Astrocyte of the spinal cord (primary cell): Measurements from ENCODE around the gene FGF7.

ENCODE experiments used
- DNase-seq: peaks from one replicate; pipeline ENCODE4 v3.0.0; 2011; ENCODE audit warnings: low read depth, low spot score
- H3K4me3 ChIP-seq: 2 replicates; pipeline ENCODE4 v1.5.1; 2011; ENCODE audit warnings: low read depth, mild to moderate bottlenecking, low read length, moderate library complexity
- in situ Hi-C: cut with HindIII; loops from 2 replicates; pipeline ENCODE4 v1.10.0; 2017; ENCODE audit warnings: low sequenced_read_pairs
- TF ChIP-seq, protein P1 (sequence below): IDR thresholded peaks from 2 replicates; pipeline ENCODE4 v1.5.1; 2012; ENCODE audit warnings: low read depth, mild to moderate bottlenecking, low read length, inconsistent platforms

FGF7 gene

DNA sequence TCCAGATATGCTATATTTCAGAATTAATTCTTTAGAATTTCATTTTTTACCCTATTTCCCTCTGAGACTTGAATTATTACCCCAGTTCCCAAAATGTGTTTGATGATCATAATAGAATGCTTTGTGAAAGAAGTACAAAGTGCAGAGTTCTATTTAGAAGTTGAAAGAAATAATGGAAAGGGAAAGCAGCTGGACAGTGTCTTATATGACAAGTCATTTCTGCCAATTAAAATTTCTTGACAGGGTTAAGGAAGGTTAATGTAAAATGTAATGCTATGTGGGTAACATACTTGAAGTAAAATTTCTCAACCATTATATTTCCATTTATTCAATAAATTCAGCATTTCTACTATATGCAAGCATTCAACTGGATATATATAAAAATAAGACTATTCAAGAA lies 33.1 kb downstream of the FGF7 start:
- in situ Hi-C loops, result no loop called here
- H3K4me3 ChIP-seq, result no peak overlapping the region
- TF ChIP-seq, protein P1, sequence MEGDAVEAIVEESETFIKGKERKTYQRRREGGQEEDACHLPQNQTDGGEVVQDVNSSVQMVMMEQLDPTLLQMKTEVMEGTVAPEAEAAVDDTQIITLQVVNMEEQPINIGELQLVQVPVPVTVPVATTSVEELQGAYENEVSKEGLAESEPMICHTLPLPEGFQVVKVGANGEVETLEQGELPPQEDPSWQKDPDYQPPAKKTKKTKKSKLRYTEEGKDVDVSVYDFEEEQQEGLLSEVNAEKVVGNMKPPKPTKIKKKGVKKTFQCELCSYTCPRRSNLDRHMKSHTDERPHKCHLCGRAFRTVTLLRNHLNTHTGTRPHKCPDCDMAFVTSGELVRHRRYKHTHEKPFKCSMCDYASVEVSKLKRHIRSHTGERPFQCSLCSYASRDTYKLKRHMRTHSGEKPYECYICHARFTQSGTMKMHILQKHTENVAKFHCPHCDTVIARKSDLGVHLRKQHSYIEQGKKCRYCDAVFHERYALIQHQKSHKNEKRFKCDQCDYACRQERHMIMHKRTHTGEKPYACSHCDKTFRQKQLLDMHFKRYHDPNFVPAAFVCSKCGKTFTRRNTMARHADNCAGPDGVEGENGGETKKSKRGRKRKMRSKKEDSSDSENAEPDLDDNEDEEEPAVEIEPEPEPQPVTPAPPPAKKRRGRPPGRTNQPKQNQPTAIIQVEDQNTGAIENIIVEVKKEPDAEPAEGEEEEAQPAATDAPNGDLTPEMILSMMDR, result no peak
- no peak for DNase-seq

DNA sequence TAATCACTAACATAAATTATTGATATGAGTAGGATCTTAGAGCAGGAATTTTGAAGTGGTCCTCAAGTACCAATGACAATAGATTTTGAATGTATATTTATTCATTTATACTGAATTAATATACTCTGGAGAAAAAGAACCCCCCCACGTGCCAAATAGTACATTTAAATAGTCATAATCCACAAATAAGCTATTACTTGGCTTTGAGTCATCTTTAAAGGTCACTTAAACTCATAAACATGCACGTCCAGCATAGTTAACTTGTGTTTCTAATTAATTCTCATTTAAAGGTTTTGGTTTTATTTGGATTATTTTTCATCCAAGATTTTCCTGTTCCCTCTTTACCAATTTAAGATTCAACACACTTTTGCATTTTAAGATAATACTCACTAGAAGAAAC lies 35.1 kb downstream of the FGF7 start:
- in situ Hi-C loops, result no loop called here
- TF ChIP-seq, protein P1, result no peak
- DNase-seq, result no peak
- no peak overlapping the region for H3K4me3 ChIP-seq

DNA sequence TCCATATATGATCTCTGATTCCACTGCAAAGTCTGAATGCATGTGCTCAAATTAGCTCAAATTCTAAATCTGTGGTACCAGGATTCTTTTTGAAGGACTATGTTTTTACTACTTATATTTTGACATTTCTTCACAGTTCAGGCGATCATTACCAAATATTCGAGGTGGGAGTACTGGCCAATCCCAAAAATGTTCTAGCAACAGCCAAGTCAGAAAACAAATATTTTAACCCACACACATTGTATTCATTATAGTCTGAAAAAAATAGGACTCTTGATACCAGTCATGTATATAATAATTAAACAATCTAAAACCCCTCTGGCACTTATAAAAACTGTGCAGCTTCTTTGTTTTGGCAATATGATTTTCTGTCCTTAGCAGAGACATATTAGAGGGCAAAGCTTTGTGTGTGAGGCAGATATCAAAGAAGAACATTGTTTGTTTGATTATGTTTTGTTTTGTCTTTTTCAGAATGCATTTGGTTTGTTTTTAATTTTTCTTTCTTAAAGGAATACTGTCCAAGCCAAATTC lies 37.4 kb downstream of the FGF7 start:
- in situ Hi-C loops, result no loop called here
- DNase-seq, result no peak
- H3K4me3 ChIP-seq, result no peak overlapping the region
- TF ChIP-seq, protein P1, result no peak

DNA sequence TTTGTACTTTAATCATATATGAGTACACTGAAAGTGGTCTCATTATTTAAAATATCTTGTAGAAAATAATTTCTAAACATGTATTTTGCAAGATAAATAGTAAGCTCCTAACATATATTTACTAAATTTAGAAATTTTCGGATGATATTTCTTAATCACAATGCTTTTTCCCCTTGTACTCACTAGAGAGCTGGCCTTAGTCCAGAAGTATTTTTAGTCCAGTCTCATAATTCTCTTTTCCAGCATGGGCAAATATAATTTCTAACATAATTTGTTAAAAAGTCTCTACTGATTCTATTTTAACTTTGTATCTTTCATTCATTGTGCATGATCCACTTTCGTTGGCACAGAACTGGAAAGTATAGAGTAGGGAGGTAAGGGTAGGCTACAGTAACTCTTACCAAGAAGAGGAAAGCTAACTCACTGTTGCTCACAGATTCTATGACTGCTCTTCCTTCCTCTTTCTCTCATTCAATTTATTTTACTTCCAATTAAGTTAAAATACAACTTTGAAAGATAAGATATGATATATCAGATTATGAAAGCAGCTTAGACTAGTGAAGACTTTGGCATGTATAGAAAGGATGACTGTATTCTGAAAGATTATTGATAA lies 39.3 kb downstream of the FGF7 start:
- DNase-seq, result no peak
- TF ChIP-seq, protein P1, result no peak
- in situ Hi-C loops, result no loop called here
- no peak overlapping the region for H3K4me3 ChIP-seq

DNA sequence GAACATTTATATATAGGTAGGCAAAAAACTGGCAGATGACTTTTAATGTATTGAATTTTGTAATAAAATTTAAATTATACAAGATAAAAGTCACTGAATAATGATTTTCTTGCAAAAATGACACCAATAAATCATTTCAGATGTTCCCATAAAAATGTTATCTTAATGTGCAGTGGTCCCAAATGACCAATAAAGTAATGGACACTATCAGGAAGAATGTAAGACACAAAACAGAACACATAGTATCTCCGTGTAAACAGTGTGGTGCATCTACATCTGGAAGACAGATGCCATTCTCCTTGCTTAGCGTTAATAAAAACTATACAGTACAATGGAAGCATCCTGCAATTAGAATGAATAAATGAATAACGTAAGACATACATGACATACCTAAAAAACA lies 41.5 kb downstream of the FGF7 start:
- no peak overlapping the region for H3K4me3 ChIP-seq
- no peak for DNase-seq
- in situ Hi-C loops, result no loop called here
- TF ChIP-seq, protein P1, result no peak

DNA sequence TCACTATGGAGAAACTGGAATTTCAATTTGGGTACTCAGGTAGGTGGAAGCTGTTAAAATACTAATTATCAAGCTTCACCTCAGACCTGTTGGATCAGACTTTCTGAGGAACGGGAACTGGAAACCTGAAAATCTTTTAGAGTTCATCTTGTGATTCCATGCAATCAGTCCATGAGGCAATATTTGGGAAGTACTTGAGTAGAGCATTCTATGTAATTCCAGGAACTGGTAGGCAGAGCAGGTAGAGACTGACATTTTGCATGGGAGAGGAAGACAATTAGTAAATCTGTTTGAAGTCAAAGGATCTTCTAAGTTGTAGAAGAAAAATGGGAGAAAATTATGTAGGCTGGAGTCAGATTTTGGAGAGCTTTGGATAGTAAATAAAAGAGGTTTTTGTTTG lies 43.1 kb downstream of the FGF7 start:
- in situ Hi-C loops, result no loop called here
- DNase-seq, result no peak
- no peak overlapping the region for H3K4me3 ChIP-seq
- TF ChIP-seq, protein P1, result no peak
